Caki2 (cell line): ENCODE measurements around the gene KCNG2. TPM values are rescaled to one million over a fixed set of nuclear protein-coding genes. Genes with fewer than 3 reads are reported as not detected.
A peak's percentile ranks its signal among the peaks of the same experiment; 100 is the strongest.
"Not testable (repeated sequence)": the region's sequence is repeated elsewhere in the genome, so short reads cannot be mapped to it uniquely, and the experiment has no call there.

ENCODE experiments used
- DNase-seq: peaks from one replicate; pipeline ENCODE4 v3.0.0-alpha.2; 2015; ENCODE audit warnings: low read depth
- in situ Hi-C: cut with HindIII; loops from 2 replicates; pipeline ENCODE4 v1.10.0; 2016; ENCODE audit warnings: low sequenced_read_pairs, low pct_unique_long_range_greater_than_20kb, mixed read lengths
- total RNA-seq: library from RNA; depleted of rRNA; stranded (reverse); fragments of >200 nt; shearing (Covaris generic); gene quantifications from 2 replicates; pipeline ENCODE4 v1.2.3, GENCODE V29; 2014; ENCODE audit warnings: low replicate concordance

Gene KCNG2
- total RNA-seq, 1 experiment from 2014 or later, result not detected

GRCh38 chr18:79855147-79855933 is 57.6 kb downstream of the KCNG2 start:
- DNase-seq, result no peak
- in situ Hi-C loops, result no loop called here

- DNase-seq, result no peak
- in situ Hi-C loops, result no loop called here
These were observed 58.6 kb downstream of the KCNG2 start for GRCh38 chr18:79856119-79857007.

- in situ Hi-C loops, result no loop called here
- peak; percentile 4 for DNase-seq
These were observed 59.4 kb downstream of the KCNG2 start for GRCh38 chr18:79857082-79857671.

GRCh38 chr18:79859314-79859713 is 61.6 kb downstream of the KCNG2 start:
- DNase-seq, result no peak
- in situ Hi-C loops, result no loop called here

GRCh38 chr18:79861687-79862086 is 63.9 kb downstream of the KCNG2 start:
- DNase-seq, result no peak
- in situ Hi-C loops, result no loop called here

- in situ Hi-C loops, result no loop called here
- no peak for DNase-seq
These were observed 64.8 kb downstream of the KCNG2 start for GRCh38 chr18:79862562-79862961.

GRCh38 chr18:79863161-79864005 is 65.6 kb downstream of the KCNG2 start:
- in situ Hi-C loops, result no loop called here
- DNase-seq, result no peak

GRCh38 chr18:79864006-79864725 is 66.4 kb downstream of the KCNG2 start:
- DNase-seq, result no peak
- in situ Hi-C loops, result no loop called here

GRCh38 chr18:79864955-79865354 is 67.2 kb downstream of the KCNG2 start:
- DNase-seq, in situ Hi-C loops: not testable (repeated sequence)

GRCh38 chr18:79865951-79866350 is 68.2 kb downstream of the KCNG2 start:
- in situ Hi-C loops, DNase-seq: not testable (repeated sequence)

- no peak for DNase-seq
- in situ Hi-C loops, result no loop called here
These were observed 69.3 kb downstream of the KCNG2 start for GRCh38 chr18:79866889-79867574.

GRCh38 chr18:79867666-79868065 is 69.9 kb downstream of the KCNG2 start:
- DNase-seq, result no peak
- in situ Hi-C loops, result no loop called here

GRCh38 chr18:79868168-79868784 is 70.5 kb downstream of the KCNG2 start:
- in situ Hi-C loops, result no loop called here

GRCh38 chr18:79868811-79869541 is 71.2 kb downstream of the KCNG2 start:
- DNase-seq, result no peak
- in situ Hi-C loops, result no loop called here

More at GRCh38 chr18:79868168-79868784, 70.5 kb downstream of the KCNG2 start:
- no peak for DNase-seq

GRCh38 chr18:79869591-79870300 is 72.0 kb downstream of the KCNG2 start:
- DNase-seq, result no peak
- in situ Hi-C loops, result no loop called here
